Stimulated activated CD8-positive, alpha-beta memory T cell treated with anti-CD3 and anti-CD28 coated beads, Interleukin-4, amount 100 ng/mL, for 4 hours (primary cell): ENCODE data around the gene NIN.
"Not testable (repeated sequence)": the region's sequence is repeated elsewhere in the genome, so short reads cannot be mapped to it uniquely, and the experiment has no call there.

ENCODE experiments used
- DNase-seq, 2 donors: peaks; one replicate each; pipeline ENCODE4 v3.0.0-alpha.2; 2020; ENCODE audit warnings: low read depth in 2 of 2, low spot score in 1 of 2

NIN gene

DNA sequence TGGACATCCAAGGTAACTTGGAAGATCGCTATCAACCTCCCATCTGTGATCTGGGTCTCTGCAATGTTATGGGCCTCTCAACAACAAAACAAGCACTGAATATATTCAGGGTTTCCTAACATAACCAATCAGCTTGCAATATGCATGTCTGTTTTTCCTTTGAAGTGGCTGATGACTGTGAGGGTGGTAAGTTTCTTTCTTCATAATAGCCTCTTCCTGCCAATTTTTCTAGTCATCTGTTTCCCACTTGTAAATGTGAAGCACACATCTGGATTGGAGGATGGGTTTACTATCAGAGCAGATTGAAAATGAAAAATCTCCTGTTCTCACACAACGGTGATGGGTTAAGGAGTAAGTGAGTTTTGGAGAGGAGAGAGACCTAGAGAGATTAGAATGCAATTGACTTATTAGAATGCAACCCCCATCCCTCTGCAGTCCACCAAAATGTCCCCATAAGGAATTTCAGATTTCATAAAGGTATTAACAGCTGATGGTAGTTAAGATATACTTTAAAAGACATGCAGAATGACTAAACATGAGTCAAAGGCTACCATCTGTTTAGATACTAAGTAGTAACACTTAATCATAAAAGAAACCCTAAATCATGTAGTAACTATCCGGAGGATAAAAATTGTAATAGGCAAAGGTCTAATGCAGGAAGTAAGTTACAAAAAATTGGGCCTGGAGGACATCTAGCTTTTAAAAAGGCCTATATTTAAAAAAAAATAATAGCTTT, 104.4 kb downstream of the NIN start:
- no peak for DNase-seq

DNA sequence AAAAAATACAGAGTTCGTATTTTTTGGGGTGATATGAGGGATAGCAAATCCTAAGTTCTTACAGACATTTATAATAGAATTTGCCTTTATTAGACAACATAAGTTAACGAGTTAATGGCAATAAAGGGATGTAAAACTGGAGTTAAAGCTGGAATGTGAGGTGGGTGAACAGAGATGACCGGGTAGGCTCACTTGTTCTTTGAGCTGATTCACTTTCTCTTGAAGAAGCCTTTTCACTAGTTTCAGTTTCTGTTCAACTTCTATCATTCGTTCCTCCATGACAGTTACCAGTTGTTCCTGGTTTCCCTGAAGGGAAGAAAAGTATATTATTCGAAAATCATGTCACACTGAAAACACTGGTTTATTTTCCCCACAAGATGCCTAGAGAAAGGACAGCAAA, 105.2 kb downstream of the NIN start:
- DNase-seq: no peak

- DNase-seq: no peak
These were observed 110.8 kb downstream of the NIN start for GRCh38 chr14:50719911-50720759.

- DNase-seq: no peak
These were observed 112.0 kb downstream of the NIN start for GRCh38 chr14:50718949-50719348.

- DNase-seq: no peak
These were observed 113.2 kb downstream of the NIN start for GRCh38 chr14:50717811-50718210.

GRCh38 chr14:50714450-50715073, 116.4 kb downstream of the NIN start:
- DNase-seq: no peak

DNA sequence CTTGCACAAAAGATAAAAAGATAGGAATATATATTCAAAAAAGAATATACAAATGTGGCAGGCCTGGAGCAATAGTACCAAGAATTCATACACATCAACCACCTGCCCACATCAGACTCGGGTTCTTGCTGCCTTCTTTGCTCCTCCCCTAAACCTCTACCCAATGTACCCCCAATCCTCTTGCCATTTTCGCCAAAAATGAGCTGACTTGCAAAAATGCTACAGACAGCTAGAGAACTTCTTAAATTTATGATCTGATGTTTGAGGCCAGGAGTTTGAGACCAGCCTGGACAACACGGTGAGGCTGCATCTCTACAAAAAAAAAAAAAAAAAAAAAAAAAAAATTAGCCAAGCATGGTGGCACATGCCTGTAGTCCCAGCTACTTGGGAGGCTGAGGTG, 119.9 kb downstream of the NIN start:
- DNase-seq: no peak

DNA sequence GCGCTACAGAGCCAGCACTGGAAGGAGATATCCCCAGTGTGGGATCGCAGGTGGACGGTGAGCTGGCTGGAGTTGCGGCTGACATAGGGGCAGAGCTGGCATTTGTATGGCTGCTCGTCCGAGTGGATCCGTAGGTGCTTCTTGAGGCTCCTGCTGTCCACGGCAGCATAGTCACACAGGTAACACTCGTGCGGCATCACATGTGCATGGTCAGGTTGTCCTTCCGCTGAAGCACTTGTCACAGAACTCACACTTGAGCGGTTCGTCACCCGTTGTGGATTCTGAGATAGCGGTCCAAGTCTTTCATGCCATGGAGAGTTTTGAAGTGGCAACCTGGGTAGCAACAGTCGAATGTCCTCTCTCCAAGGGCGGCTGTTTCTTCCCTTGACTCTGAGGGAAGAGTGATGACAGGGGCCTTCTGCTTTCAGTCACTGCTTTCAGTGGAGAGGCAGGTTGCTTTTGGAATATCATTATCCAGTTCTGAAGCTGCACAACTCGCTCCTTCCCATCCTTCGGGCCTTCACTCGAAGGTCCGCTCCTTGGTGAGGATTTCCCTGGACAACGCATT, 125.9 kb downstream of the NIN start:
- no peak for DNase-seq

GRCh38 chr14:50704454-50705010, 126.4 kb downstream of the NIN start:
- DNase-seq: no peak

DNA sequence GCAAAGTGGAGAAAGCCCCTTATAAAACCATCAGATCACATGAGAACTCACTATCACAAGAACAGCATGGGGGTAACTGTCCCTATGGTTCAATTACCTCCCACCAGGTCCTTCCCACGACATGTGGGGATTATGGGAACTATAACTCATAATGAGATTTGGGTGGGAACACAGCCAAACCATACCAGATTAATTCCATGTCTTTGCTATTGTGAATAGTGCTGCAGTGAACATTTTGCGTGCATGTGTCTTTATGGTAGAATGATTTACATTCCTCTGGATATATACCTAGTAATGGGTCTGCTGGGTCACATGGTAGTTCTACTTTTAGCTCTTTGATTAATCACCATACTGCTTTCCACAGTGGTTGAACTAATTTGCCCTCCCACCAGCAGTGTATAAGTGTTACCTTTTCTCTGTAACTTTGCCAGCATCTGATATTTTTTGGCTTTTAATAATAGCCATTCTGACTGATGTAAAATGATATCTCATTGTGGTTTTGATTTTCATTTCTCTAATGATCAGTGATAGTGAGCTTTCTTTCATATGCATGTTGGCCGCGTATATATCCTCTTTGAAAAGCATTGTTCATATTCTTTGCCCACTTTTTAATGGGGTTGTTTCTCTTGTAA, 133.2 kb downstream of the NIN start:
- no peak for DNase-seq

DNA sequence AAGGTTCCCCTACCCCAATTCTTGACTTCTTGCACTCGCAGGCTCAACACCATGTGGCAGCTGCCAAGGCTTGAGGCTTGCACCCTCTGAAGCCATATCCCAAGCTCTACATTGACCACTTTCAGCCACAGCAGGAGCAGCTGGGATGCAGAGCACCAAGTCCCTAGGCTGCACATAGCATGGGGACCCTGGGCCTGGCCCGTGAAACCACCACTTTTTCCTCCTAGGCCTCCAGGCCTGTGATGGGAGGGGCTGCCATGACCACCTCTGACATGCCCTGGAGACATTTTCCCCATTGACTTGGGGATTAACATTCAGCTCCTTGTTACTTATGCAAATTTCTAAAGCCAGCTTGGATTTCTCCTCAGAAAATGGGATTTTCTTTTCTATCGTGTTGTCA, 136.7 kb downstream of the NIN start:
- not testable (repeated sequence) for DNase-seq

GRCh38 chr14:50688875-50689274, 142.1 kb downstream of the NIN start:
- DNase-seq: no peak

DNA sequence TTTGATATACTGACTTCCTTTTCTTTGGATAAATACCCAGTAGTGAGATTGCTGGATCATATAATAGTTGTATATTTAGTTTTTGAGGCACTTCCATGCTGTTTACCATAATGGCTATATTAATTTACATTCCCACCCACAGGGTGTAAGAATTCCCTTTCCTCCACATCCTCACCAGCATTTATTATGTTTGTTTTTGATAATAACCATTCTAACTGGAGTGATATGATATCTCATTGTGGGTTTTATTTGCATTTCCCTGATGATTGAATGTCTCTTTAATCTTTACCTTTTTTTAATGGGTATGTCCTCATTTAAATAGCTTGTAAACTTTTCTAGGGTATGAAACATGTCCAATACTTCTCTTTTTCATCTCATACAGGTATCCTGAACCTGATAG, 151.3 kb downstream of the NIN start:
- DNase-seq: no peak

DNA sequence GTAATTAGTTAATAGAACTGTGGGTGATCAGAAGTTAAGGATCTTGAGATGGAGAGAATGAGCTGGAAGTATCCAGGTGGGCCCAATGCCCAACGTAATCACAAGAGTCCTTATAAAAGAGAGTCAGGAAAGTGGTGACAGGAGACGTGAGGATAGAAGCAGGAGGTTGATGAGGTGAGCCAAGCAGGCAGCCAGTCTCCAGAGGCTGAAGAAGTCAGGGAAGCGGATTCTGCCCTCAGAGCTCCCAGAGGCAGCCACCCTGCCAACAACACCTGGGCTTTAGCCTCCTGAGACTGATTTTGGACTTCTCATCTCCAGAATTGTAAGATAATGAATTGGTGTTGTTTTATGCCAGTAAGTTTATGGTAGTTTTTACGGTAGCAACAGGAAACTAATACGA, 152.8 kb downstream of the NIN start:
- no peak for DNase-seq

- no peak for DNase-seq
These were observed 153.4 kb downstream of the NIN start for GRCh38 chr14:50677527-50678063.

GRCh38 chr14:50676814-50677516, 154.0 kb downstream of the NIN start:
- no peak for DNase-seq

DNA sequence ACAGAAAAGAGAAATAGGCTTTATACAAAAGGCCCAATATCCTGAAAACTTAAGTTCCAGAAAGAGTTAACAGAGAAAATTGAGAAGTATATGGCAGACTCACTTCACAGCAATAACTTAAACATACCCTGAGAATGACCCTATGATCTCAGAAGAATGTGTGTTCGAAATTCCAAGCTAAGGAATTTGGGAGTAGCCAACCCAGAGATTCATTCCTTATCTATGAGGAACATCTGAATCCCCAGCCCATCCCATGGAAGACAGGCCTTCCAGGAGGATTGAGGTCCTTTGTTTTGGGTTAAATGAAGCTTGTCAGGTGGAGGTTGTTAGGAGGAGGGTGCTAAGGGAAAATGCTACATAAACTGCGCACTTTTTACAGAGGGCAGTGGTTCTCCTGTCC, 155.4 kb downstream of the NIN start:
- no peak for DNase-seq

- no peak for DNase-seq
These were observed 160.1 kb downstream of the NIN start for GRCh38 chr14:50670866-50671256.

GRCh38 chr14:50670196-50670865, 160.6 kb downstream of the NIN start:
- DNase-seq: no peak
